NCI-H1436 treated with DMSO at 0.1 percent for 48 hours (cell line): ENCODE results near the gene TUBGCP6.
A peak's percentile ranks its signal among the peaks of the same experiment; 100 is the strongest.

Experiments
- DNase-seq: peaks from one replicate; lab custom pipeline; 2025; lab: John Stamatoyannopoulos, UW

Gene TUBGCP6

DNA sequence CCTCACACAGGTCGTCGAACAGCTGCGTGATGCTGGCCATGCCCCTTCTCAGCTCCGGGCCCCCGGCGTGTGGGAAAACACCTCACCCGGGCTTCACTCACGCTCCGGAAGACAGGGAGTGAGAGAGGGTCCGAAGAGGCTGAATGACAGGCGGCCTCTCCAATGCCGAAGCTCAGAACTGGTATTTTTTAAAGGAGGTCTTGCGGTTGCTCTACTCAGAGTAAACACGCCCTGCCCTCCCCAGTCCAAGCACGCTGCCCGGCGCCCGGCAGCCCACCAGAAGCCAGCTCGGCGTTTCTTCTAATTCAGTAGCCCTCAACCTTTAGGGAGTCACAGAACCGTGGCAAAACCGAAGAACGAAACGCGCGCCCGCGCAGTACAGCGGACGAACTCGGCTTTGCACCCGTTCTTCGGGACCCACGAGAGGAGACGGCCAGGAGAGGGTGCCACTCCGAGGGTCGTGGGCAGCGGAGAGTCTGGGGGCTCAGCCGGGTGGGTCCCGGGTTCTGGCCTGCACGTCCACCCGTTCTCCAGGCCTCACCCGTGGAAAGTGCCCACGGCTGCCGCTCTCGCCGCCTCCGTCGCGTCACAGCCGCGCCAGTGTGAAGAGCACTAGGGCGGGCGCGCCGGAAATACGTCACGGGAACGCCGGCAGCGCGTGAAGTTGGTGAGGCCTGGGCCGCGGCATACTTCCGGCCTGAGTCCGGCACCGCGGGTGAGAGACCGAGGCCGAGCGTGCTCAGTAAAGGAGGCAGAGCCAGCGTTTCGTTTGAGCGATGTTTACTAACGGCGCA, at the start of gene TUBGCP6:
TUBGCP6 (minus strand) TSS at position 604 of the 794 bp plus-strand sequence; CDS start at position 40, 564 bp downstream.
- peak; percentile 47 for DNase-seq

- DNase-seq: no peak
Observed at GRCh38 chr22:50294319-50294656, 49.5 kb upstream of the TUBGCP6 start.

GRCh38 chr22:50293441-50294318, 48.9 kb upstream of the TUBGCP6 start:
- no peak for DNase-seq

DNA sequence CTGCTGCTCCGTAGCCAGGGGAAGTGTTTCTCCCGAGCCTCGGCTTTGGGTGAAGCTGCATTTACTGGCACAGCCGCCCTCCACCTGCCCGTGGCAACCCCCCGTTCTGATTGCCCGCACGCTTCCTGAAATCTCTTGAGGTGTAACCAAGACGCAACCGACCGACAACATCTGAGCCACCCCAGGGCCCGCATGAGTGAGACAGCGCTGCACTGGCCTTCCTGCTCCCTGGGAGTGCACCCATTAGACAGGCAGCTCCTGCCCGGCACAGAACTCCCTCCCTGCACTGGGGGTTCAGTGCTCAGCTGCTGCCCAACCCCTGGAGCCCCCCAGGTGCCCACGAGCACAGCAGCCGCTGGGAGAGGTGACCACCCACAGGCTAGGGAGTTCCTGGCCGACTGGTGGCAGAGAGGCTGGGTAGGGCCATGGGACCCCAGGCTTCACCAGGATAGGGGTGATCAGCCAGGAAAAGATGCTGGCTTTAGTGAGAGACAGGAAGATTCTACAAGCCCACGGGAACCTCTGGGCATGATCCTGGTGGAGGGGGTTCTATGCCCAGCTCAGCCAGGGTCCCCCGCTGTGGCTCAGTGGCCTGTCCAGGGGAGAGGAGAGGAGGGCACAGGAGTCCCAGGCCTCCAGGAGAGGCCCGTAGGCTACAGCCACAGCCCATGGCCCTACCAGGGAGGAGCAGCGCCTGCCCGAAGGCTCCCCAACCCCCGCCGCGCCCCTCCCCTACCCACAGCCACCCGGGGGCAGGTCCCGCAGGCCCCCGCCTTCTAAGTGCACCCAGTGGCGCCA, 48.0 kb upstream of the TUBGCP6 start:
- DNase-seq: no peak

DNA sequence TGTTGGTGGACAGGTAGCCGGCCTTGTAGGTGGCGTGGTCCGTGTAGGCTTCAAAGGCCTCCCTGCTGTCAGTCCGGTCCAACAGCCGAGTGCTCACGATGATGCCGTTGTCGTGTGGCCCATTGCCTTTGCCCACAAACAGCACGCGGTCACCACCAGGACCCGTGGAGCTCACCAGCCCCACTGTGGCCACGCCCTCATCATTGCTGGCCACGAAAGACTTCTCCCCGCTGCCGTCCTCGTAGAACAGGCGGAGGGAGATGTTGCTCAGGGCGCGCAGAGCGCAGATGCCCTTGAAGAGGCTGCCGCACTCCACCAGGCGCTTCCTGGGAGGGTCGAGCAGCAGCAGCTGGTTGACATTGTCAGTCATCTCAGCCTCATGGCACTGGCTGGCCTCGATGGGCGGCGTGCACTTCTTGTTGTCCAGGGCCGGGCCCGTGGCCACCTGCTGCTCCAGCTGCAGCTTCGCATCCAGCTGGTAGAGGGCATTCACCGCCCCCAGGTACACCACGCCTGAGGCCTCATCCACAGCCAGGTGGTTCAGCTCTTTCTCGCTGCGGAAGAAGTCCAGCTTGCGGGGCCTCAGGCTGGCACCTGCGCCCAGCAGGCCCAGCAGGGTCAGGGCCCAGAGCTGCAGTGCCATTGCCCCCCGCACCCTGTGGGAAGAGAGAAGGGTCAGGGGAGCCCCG, 45.3 kb upstream of the TUBGCP6 start:
- DNase-seq: no peak

DNA sequence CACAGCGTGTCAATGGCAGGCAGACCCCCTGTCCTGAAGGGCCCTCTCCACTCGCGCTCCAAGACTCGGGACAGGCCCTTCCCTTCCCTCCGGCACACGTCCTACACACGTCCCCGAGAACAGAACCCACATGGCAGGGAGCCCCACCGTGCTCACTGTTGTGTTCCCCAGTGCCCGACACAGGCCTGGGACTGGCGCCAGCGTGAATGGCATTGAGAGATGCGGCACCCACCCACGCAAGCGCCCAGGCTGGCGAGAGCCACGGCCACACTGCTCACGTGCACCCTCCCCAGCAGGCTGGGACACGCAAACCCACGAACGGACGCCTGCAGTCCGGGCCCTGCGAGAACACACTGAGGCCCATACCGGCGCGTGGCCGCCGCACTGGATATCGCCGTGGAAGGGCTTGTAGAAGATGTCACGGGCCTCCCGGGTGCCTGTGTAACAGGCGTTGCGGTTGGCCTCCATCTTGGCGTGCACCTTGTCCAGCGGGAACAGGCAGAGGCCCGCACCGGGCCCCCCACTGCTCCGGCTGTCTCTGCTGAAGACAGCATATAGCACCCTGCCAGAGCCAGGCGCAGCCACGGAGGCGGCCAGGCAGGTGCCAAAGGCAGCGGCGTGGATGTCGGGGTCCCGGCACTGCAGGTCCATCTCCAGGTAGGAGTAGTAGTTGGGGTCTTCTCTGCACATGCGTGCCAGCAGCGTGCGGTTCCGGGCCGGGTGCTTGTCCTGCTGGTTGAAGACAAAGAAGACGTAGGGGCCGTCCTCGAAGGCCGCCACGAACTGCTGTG, 44.5 kb upstream of the TUBGCP6 start:
- DNase-seq: no peak

GRCh38 chr22:50287731-50288130, 42.9 kb upstream of the TUBGCP6 start:
- no peak for DNase-seq

- no peak for DNase-seq
Observed at GRCh38 chr22:50286701-50287318, 42.0 kb upstream of the TUBGCP6 start.

GRCh38 chr22:50286275-50286674, 41.5 kb upstream of the TUBGCP6 start:
- DNase-seq: no peak

- no peak for DNase-seq
Observed at GRCh38 chr22:50285568-50286229, 40.9 kb upstream of the TUBGCP6 start.

DNA sequence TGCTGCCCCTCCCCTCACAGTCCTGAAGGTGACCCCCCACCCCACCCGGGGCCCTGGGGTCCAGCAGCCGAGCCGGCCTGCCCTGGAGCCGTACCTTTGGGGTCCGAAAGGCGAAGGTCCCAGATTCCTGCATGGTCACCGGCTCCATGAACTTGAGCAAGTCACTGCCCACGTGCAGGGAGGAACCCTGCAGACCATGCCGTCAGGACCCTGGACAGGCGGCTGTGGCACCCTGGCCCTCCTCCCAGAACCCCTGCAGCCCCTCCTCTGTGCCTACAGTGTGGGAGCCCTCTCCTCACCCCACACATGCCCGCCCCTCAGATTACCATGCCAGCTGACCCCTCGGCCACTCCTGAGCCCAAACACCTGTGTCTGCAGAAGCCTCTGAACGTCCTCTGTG, 39.7 kb upstream of the TUBGCP6 start:
- DNase-seq: no peak

DNA sequence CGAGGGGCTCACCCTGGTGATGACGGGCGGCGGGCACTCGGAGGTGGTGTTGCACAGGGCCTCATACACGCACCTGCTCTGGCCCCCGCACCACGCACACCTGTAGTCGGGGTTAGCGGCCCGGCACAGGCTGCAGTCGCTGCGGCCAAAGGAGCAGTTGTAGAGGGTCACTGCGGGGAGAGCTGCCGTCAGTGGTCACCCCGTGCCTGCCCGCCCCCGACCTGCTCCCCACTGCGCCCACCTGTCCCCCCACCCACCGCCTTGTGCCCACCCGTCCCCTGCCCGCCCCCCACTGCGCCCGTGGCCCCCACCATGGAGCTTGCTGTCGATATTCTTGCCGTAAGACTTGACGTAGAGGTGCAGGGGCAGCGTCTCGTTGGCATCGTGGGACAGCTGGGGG, 39.0 kb upstream of the TUBGCP6 start:
- DNase-seq: no peak

DNA sequence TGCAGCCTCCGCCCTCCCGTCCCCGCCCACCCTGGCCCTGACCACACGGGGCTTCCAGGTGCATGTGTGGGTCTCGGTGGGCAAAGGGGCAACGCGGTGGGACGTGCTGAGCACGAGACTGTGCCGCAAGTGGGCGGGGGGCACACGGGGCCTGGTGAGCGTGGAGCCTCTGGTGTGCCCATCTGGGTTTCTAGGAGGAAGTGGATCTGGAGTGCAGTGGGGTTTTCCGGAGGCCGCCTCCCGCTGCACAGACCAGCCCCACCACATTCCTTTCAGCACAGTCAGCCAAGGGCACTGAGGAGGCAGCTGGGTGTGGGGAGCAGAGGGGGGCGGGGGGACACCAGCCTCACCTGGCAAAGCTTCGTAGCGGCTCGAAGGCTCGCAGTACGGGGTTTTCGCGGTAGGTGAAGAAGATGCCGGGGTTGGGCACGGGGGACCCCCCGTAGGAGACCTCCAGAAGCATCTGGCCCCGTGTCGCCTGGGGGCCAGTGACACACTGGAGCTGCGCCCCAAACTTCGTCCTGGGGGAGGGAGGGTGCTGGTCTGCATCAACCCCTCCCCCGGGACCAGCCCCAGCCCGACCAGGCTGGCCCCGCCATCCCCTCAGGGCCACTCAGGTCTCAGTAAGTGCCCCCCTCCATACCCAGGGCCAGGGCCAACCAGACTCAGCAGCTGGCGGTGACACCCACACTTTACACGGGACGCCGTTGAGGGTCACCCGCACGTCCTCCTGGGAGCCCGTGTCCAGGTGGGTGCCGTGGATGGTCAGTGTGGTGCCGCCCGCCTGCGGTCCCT, 37.7 kb upstream of the TUBGCP6 start:
- no peak for DNase-seq

DNA sequence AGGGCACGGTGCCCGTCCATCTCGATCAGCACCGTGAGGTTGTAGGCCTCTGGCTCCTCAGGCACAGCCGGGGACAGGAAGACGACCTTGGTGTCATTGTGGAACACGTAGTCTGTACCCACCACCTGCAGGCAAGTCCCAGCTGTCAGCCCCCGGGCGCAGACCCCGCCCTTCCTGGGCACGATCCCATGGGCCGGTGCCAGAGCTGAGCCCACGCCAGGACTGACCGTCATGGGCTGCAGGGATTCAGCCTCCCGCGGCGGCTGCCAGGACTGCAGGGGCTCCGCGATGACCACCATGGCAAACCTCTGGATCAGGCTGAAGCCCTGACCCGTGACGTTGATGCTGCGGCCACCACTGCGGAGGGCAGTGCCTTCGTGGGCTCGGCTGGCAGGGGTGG, 37.1 kb upstream of the TUBGCP6 start:
- no peak for DNase-seq

GRCh38 chr22:50281384-50281760, 36.5 kb upstream of the TUBGCP6 start:
- no peak for DNase-seq

- no peak for DNase-seq
Observed at GRCh38 chr22:50280708-50281383, 36.0 kb upstream of the TUBGCP6 start.

DNA sequence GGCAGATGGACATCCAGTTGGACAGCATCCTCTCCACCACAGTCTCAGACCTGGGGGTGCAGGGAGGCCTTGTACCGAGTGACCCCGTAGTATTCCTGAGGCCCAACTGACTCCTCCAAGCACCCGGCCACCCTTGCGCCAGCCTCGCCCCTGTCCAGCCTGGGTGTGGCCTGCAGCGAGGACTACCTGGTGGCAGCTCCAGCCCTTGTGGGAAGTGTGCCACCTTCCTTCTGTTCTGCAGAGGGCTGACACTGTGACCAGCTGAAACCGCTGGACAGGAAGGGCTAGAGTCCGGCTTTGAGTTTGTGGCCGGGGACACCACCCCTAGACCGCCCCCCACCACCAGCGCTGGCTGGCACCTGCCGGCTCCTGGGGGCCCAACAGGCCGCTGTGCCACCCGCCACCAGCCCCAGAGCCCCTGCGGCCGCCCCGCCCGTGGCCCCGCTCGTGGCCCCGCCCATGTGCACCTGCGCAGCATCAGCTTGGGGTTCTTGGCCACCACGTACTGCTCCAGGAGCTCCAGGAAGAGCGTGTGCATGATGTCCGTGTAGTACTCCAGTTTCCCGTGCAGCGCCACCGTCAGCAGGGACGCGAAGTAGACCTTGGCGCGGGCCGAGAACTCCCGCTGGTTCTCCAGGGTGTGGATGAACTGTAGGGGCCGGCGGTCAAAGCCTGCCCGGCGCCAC, 35.3 kb upstream of the TUBGCP6 start:
- DNase-seq: no peak
